Dedifferentiated amniotic fluid mesenchymal stem cell (primary cell): ENCODE measurements around the gene VPS54.

ENCODE experiments used
- DNase-seq: peaks from one replicate; pipeline ENCODE4 v3.0.0-alpha.2; 2016; ENCODE audit errors: extremely low spot score

Gene VPS54

DNA sequence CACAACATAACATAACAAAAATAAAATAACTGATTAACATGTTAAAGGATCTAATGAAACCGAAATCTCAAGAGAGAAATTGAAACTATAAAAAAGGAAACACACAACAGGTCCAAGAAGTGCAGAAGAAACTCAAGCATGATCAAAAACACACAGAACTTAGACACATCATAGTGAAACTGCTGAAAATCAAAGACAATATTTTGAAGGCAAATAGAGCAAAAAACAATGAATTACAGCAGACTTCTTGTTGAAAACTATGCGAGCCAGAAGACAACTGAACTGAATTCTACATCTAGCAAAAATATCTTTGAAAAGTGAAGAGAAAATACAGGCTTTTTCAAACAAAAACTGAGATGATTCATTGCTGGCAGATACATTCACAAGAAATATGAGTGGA lies 116.2 kb downstream of the VPS54 start:
- DNase-seq = no peak

DNA sequence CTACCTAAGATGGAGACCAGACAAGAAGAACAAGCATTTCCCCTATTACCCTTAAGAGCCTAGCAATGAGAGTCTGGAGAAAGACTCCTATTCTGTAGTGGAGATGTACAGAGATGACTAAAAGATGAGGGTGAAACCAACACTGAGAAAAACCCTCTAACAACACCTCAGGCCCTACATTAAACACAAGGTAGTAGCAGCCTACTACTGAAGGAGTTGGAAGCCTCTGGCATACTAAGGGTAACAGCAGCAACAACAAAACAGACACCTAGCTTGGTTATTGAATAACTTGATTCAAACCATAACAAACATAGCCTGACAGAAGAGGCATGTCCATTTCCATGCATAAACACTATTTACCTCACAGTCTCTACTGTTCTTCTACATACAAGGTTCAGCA lies 117.1 kb downstream of the VPS54 start:
- no peak for DNase-seq

- no peak for DNase-seq
Observed at GRCh38 chr2:63899639-63900038, 119.6 kb downstream of the VPS54 start.

DNA sequence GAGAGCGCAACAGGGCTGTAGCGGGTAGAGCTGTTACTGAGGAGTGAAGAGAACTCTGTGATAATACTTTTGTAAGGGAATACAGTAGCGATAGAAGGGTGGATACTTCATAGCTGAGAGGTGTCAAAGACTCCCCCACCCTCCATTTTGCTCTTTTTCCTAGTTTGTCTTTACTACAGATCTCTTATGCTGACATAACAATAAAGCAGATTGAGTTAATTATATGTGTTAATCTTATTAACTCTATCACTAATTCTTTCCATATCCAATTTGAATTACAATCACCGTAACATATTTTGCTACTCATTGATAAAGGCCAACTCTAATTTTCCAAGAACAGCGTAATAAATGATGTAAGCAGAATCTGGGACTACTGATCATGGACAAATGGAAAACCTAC lies 120.4 kb downstream of the VPS54 start:
- DNase-seq = no peak

- DNase-seq = no peak
Observed at GRCh38 chr2:63894167-63894566, 125.1 kb downstream of the VPS54 start.

DNA sequence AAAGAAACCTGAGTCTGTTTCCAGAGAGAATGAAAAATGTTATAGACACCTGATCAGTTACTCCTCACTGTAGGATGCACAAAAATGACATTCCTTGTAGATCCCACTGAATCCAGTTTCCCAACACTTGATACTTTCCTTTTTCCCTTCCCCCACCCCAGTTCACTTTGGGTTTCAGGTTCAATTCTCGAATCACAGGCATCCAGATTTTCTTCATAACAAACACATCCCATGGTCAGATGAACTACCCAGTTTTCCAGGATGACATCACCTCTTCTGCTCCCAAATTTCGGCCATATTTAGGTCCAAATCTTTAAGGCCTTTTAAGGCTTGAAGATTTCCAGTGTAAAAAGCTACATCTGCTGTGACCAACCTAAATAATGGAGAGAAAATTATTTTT lies 126.1 kb downstream of the VPS54 start:
- no peak for DNase-seq

DNA sequence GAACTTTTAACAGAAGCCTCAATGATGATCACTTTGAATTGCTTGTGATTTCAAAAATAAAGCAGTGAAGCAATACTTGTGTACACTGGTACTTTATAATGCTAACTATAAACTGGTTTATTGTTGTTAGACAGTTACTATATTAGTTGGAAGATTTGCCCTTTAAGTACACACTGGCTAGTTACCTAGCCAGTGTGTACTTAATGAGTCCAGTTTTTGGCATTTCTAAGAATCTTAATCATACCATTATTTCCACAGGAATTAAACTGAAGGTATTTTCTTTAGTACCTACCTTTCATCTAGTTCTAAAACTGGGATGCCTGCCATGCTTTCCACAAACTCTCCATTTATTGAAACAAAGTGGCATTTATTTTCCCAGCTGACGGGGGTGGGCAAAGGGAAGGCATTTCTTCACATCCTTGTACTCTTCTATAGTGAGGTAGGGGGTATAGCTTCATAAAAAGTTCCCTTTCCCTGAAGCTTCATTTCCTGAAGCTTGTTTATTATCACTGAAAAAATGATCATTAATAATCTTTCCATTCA lies 127.7 kb downstream of the VPS54 start:
- no peak for DNase-seq

DNA sequence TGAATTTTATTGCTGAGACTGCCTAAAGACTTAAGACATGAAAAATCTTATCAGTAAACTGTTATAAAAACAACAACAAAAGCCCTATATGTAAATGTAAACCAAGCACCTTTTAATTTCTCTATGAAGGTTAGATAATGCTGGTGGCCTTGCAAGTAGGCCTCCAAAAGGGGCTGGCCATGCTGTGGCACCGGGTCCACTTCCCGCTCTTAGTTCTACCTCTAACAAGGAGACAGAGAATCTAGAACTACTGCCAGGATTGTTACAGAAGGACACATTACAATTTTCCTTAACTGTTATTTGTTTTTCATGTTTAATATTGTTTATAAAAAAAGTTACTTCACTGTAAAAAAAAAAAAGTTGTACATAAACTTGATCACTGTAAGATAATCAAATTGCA lies 128.6 kb downstream of the VPS54 start:
- DNase-seq = no peak

DNA sequence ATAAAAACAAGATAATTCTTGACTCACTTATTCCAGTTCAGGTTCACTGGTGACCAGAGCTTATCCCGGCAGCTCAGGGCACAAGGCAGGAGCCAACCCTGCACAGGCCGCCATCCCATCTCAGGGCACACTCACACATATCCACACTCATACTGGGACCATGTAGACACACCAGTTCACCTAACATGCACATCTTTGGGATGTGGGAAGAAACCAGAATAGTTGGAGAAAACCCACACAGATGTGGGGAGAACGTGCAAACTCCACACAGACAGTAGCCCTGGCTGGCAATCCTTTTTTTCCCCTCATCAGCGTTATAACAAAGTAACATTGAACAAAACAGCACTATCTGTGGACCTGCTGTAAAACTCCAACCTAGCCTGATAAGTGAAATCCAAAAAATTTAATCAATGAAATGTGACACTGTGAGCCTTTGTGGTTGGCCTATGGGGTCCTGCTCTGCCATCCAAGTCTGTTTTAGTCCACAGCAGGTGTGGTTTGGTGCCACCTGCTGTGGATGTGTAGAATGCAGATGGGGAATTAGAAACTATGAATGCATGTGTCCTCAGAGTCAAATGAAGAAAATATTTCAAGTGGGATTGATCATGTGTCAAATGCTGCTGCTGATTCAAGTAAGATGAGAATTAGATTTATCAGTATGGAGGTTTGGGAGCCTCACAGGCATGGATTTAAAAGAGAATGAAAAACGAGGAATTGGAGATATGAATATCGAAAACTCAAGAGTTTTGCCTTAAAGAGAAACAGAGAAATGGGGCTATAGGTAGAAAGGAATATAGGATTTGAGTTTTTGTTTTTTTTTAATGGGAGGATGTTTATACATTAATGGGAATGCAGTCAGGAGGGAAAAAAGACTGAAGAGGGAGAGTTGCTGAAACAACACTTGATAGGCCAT lies 130.5 kb downstream of the VPS54 start:
- no peak for DNase-seq

- no peak for DNase-seq
Observed at GRCh38 chr2:63888053-63888452, 131.2 kb downstream of the VPS54 start.

GRCh38 chr2:63886445-63886844 lies 132.8 kb downstream of the VPS54 start:
- DNase-seq = no peak

DNA sequence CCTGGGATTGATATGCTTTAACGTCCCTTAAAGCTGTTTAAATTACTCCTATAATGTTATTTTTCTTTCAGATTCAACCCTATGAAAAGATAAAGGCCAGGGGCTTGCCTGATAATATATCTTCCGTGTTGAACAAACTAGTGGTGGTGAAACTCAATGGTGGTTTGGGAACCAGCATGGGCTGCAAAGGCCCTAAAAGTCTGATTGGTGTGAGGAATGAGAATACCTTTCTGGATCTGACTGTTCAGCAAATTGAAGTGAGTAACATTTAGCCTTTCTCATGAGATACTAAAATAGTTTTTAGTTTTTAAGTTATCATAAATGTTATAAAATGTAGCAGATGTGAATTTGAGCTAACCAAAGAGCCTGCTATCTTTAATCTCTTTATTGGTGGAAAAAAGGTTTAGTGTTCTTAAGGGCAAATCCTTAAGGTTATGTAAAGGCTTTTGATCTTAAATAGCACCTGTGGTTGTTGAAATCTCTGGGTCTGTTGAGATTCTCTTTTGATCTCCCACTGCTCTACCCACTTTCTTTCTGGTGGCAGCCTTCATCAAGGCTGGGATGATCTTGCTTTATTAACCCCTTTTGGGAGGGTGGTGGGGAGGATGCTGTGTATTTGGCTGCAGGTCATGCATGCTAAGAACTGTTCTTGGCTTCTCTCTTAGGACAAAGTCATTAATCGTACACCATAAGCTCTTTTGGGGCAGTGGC lies 136.7 kb downstream of the VPS54 start:
- DNase-seq = no peak

DNA sequence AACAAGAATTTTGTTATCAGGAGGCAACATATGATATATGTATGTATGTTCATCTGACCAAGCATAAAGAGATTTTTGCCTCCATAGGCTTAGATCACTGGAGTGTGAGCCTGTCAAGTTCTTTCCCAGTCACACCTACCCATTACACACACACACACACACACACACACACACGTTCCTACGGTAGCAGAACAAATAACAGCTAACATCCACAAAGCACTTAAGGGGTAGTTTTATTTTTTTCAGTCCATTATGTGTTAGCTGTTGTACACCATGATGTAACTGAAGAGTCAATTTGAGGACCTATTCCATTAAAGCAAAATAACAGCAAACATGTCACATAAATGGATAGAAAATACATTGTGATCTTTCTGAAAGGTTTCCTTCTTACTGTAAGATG lies 138.0 kb downstream of the VPS54 start:
- DNase-seq = no peak

DNA sequence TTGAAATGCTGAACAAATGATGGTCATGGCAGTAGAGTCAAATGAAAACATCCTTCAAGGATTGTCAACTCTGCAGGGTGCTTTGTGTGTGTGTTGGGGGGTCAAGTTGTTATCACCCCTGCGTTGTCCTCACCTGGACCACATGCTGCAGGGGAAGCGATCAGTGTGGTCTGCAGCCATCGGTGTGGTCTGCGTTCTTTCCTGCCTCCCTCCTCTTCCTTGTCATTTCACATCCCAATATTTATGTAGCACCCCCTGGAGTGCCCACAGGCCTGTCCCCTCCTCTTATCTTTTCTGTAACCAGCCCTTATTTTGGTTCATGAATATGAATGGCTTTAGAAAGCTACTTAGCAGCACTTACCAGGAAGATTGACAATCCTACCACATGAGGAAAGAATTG lies 138.6 kb downstream of the VPS54 start:
- no peak for DNase-seq

- DNase-seq = no peak
Observed at GRCh38 chr2:63879876-63880433, 139.3 kb downstream of the VPS54 start.

- no peak for DNase-seq
Observed at GRCh38 chr2:63878486-63878885, 140.7 kb downstream of the VPS54 start.

GRCh38 chr2:63876311-63876710 lies 142.9 kb downstream of the VPS54 start:
- DNase-seq = no peak

DNA sequence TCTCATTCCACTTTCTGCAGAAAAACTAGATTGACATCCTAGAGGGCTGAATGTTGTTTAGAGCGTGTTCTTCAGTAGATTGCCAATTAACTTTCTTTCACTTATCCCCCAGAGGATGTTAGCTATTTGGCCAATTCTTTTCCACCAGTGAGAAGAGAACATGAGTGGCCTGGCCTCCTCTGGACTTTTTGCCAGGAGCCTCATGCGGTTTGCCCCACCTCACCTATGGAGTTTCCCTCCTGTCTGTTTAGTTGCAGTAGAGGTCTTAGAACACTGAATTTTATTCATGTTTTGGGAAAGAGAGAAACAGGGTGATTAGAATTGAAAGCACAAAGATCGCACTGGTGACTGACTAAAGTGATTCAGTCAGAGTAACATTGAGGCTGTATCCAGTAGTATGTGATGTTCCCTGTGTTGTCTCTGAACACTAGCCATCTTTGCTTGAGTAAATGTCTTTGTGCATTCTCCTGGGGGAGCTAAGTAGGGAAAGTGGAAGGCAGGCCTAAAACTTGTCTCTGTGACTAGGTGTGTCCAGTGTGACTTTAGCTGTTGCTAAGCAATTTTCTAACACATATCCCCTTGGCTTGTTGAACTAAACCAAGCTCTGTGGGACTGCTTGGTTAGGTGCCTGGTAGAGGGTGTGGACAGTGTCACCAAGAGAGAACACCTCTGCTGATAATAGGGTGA lies 143.5 kb downstream of the VPS54 start:
- DNase-seq = no peak

GRCh38 chr2:63875131-63875527 lies 144.1 kb downstream of the VPS54 start:
- DNase-seq = peak; percentile 20

GRCh38 chr2:63874204-63875130 lies 144.8 kb downstream of the VPS54 start:
- DNase-seq = no peak
